ENCODE results near the gene CA10.

Gene CA10

GRCh38 chr17:51759260-51759659, 399.3 kb downstream of the CA10 start:
- DNase-seq: no peak

- DNase-seq: no peak
These were observed 407.4 kb downstream of the CA10 start for GRCh38 chr17:51751072-51751471.

- no peak for DNase-seq
These were observed 409.5 kb downstream of the CA10 start for GRCh38 chr17:51748749-51749604.

GRCh38 chr17:51746421-51746820, 412.1 kb downstream of the CA10 start:
- no peak for DNase-seq

GRCh38 chr17:51745993-51746392, 412.5 kb downstream of the CA10 start:
- DNase-seq: no peak

GRCh38 chr17:51743477-51743876, 415.0 kb downstream of the CA10 start:
- no peak for DNase-seq

- no peak for DNase-seq
These were observed 415.9 kb downstream of the CA10 start for GRCh38 chr17:51742571-51742970.

GRCh38 chr17:51741458-51741857, 417.1 kb downstream of the CA10 start:
- DNase-seq: no peak

- DNase-seq: no peak
These were observed 418.0 kb downstream of the CA10 start for GRCh38 chr17:51740531-51740930.

GRCh38 chr17:51739245-51739886, 419.1 kb downstream of the CA10 start:
- DNase-seq: peak; percentile 47 to 73

- no peak for DNase-seq
These were observed 422.2 kb downstream of the CA10 start for GRCh38 chr17:51736356-51736755.

- no peak for DNase-seq
These were observed 423.5 kb downstream of the CA10 start for GRCh38 chr17:51734976-51735375.

GRCh38 chr17:51734462-51734861, 424.1 kb downstream of the CA10 start:
- no peak for DNase-seq

- no peak for DNase-seq
These were observed 425.3 kb downstream of the CA10 start for GRCh38 chr17:51733166-51733565.

- no peak for DNase-seq
These were observed 426.4 kb downstream of the CA10 start for GRCh38 chr17:51731941-51732722.

GRCh38 chr17:51730303-51731050, 428.0 kb downstream of the CA10 start:
- no peak for DNase-seq

GRCh38 chr17:51725185-51725584, 433.3 kb downstream of the CA10 start:
- DNase-seq: no peak

- DNase-seq: no peak
These were observed 434.4 kb downstream of the CA10 start for GRCh38 chr17:51724043-51724580.

- DNase-seq: no peak
These were observed 435.5 kb downstream of the CA10 start for GRCh38 chr17:51722994-51723393.

- no peak for DNase-seq
These were observed 436.8 kb downstream of the CA10 start for GRCh38 chr17:51721730-51722129.

GRCh38 chr17:51720439-51720838, 438.1 kb downstream of the CA10 start:
- no peak for DNase-seq

- DNase-seq: no peak
These were observed 439.5 kb downstream of the CA10 start for GRCh38 chr17:51718983-51719382.

- no peak for DNase-seq
These were observed 446.9 kb downstream of the CA10 start for GRCh38 chr17:51711581-51711980.

Measured in NCI-H1930 (cell line).